PC-3 (cell line): ENCODE measurements around the gene SLC7A6. TPM values are rescaled to one million over a fixed set of nuclear protein-coding genes. Genes with fewer than 3 reads are reported as not detected.
A peak's percentile ranks its signal among the peaks of the same experiment; 100 is the strongest.

Source experiments
- ATAC-seq: fragments of 200-7000 bp; cut with Tn5 transposase; 2 replicates; pipeline ENCODE4 v1.9.1; 2020; ENCODE audit warnings: mild to moderate bottlenecking, moderate library complexity
- BruUV-seq: library from RNA; stranded (reverse); fragments of 400-500 nt; replicated peaks from 2 replicates; lab custom pipeline; 2021; lab: Mats Ljungman, UMichigan
- CTCF ChIA-PET: fragments of 300-600 bp; sonication (Branson Sonifier 250); formaldehyde crosslinking; loops from one replicate; lab custom pipeline; 2022; ENCODE audit warnings: antibody characterized with exemption; lab: Charles Lee
- POLR2A ChIA-PET: fragments of 300-600 bp; sonication (Branson Sonifier 250); formaldehyde crosslinking; loops from one replicate; lab custom pipeline; 2022; ENCODE audit warnings: antibody characterized with exemption; ENCODE audit not compliant: unreplicated experiment; lab: Charles Lee
- DNase-seq: peaks from one replicate; pipeline ENCODE4 v3.0.0-alpha.2; 2015
- H2AFZ ChIP-seq: fragments of 300-600 bp; sonication (generic); 2 replicates; pipeline ENCODE4 v1.6.0; 2016; ENCODE audit warnings: antibody characterized with exemption, low read length
- H3F3A ChIP-seq: fragments of 300-600 bp; sonication (generic); one replicate; pipeline ENCODE4 v1.6.0; 2017; ENCODE audit warnings: antibody characterized with exemption, low read length, control low read depth, mild to moderate bottlenecking; ENCODE audit not compliant: unreplicated experiment
- H3K27ac ChIP-seq: fragments of 300-600 bp; sonication (generic); 2 replicates; pipeline ENCODE4 v1.5.1; 2016; ENCODE audit warnings: mild to moderate bottlenecking, low read length
- H3K27me3 ChIP-seq: fragments of 300-600 bp; sonication (generic); 2 replicates; pipeline ENCODE4 v1.6.1; 2016; ENCODE audit warnings: low read length, mixed read lengths
- H3K36me3 ChIP-seq: fragments of 300-600 bp; sonication (generic); 2 replicates; pipeline ENCODE4 v1.6.1; 2016; ENCODE audit warnings: low read depth, mixed run types, low read length, mixed read lengths
- H3K4me1 ChIP-seq: fragments of 300-600 bp; sonication (generic); 2 replicates; pipeline ENCODE4 v1.5.1; 2016; ENCODE audit warnings: low read length; ENCODE audit not compliant: insufficient read depth
- H3K4me2 ChIP-seq: fragments of 300-600 bp; sonication (generic); 2 replicates; pipeline ENCODE4 v1.6.0; 2016; ENCODE audit warnings: low read length
- H3K4me3 ChIP-seq: fragments of 300-600 bp; sonication (generic); 2 replicates; pipeline ENCODE4 v1.5.1; 2016; ENCODE audit warnings: mild to moderate bottlenecking, low read length, mixed read lengths
- H3K79me2 ChIP-seq: fragments of 300-600 bp; sonication (generic); 2 replicates; pipeline ENCODE4 v1.6.1; 2017; ENCODE audit warnings: low read length, mixed read lengths
- H3K9ac ChIP-seq: fragments of 300-600 bp; sonication (generic); 2 replicates; pipeline ENCODE4 v1.6.0; 2016; ENCODE audit warnings: mild to moderate bottlenecking, low read length
- H3K9me2 ChIP-seq: fragments of 300-600 bp; sonication (generic); replicated peaks from 2 replicates; pipeline ENCODE4 v1.6.1; 2016; ENCODE audit warnings: mixed run types, low read length, mixed read lengths
- H3K9me3 ChIP-seq: fragments of 300-600 bp; sonication (generic); 2 replicates; pipeline ENCODE4 v1.6.1; 2016; ENCODE audit warnings: low read length, mixed read lengths
- H4K20me1 ChIP-seq: fragments of 300-600 bp; sonication (generic); 2 replicates; pipeline ENCODE4 v1.6.1; 2016; ENCODE audit warnings: low read length, mixed read lengths
- EZH2 ChIP-seq: fragments of 300-600 bp; sonication (generic); IDR thresholded peaks from one replicate; pipeline ENCODE4 v1.6.1; 2017; ENCODE audit warnings: antibody characterized with exemption, mild to moderate bottlenecking, low read length; ENCODE audit not compliant: unreplicated experiment
- EZH2phosphoT487 ChIP-seq: fragments of 300-600 bp; sonication (generic); IDR thresholded peaks from 2 replicates; pipeline ENCODE4 v1.6.1; 2018; ENCODE audit warnings: mild to moderate bottlenecking, antibody characterized with exemption, low read length, borderline replicate concordance
- intact Hi-C: fragments of 100-400 bp; cut with micrococcal nuclease; formaldehyde crosslinking; loops from 2 replicates; pipeline ENCODE4 v1.9.0; 2023
- total RNA-seq: library from RNA; depleted of rRNA; stranded (reverse); fragments of >200 nt; gene quantifications from 2 replicates; pipeline ENCODE4 v1.2.3, GENCODE V29; 2014
- TF ChIP-seq, protein P1 (sequence below): fragments of 300-600 bp; sonication (generic); conservative IDR thresholded peaks from 2 replicates; pipeline ENCODE4 v1.5.1; 2017; ENCODE audit warnings: antibody characterized with exemption, low read depth, mild to moderate bottlenecking, low read length

The SLC7A6 gene
- total RNA-seq, 1 experiment from 2014 or later, result 24.7 TPM

DNA sequence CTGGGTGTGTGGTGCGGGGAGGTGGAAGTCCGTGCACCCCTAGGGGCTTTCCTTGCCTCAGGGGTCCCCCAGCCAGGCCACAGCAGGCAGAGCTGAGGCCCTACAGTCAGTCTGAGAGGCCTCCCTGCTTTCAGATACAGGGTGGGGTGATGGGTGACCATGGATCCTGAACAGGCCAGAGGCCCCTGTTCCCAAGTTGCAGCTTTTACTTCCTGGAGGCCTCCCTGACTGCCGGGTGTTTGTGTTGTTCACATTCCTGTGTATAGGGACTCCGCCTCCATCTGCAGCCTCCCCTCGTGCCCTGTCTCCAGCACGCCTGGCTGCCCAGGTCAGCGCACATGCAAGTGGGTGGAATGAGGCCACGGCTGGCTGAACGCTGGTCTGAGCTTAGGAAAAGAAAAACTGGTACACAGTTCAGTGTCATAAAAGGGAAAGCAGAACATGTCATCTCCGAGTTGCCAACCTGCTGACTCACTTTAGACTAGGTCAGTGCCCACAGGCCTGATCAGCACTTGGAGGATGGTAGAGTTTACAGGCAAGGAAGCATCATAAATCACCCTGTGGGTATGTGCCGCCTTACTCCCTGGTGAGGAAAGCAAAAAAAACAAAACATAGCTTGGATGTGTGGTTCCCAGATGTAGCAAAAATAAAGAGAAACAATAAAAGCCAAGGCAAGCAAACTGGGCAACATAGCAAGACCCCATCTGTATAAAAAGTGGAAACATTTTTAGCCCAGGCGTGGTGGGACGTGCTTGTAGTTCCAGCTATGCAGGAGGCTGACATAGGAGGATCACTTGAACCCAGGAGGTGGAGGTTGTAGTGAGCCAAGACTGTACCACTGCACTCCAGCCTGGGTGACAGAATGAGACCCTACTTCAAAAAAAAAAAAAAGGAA, 6.2 kb upstream of the SLC7A6 start:
- ChIA-PET CTCF (interaction anchor here (0.5 to 0.9 kb wide), 2 partner anchors 61 to 131 kb away, joined by 3 to 4 read pairs; no protein-coding TSS in a partner anchor), POLR2A (no interaction called here)
- DNase-seq (peak; percentile 80), ATAC-seq (peak; percentile 93)
- Histone ChIP-seq H3K79me2 (no peaks in the 10 kb centered on the region), H3K4me1 (peaks cover 18% of the 10 kb centered on the region), H3K9me3 (no peaks in the 10 kb centered on the region), H4K20me1 (no peaks in the 10 kb centered on the region), H3K36me3 (no peaks in the 10 kb centered on the region; the same call in none of the 2 replicates), H3K4me3 (no peak overlapping the region), H2AFZ (no peak overlapping the region), H3K27ac (peak overlapping the region; percentile 83), H3F3A (peaks cover 4% of the 10 kb centered on the region), H3K9me2 (no peaks in the 10 kb centered on the region), H3K9ac (peak overlapping the region; percentile 40), H3K4me2 (peak overlapping the region; percentile 44), H3K27me3 (no peaks in the 10 kb centered on the region)
- no peak for TF ChIP-seq EZH2
- TF ChIP-seq EZH2phosphoT487, result no peak
- TF ChIP-seq, protein P1, sequence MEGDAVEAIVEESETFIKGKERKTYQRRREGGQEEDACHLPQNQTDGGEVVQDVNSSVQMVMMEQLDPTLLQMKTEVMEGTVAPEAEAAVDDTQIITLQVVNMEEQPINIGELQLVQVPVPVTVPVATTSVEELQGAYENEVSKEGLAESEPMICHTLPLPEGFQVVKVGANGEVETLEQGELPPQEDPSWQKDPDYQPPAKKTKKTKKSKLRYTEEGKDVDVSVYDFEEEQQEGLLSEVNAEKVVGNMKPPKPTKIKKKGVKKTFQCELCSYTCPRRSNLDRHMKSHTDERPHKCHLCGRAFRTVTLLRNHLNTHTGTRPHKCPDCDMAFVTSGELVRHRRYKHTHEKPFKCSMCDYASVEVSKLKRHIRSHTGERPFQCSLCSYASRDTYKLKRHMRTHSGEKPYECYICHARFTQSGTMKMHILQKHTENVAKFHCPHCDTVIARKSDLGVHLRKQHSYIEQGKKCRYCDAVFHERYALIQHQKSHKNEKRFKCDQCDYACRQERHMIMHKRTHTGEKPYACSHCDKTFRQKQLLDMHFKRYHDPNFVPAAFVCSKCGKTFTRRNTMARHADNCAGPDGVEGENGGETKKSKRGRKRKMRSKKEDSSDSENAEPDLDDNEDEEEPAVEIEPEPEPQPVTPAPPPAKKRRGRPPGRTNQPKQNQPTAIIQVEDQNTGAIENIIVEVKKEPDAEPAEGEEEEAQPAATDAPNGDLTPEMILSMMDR, result no peak
- intact Hi-C loops, result no loop called here
- BruUV-seq, result no TSS peak

GRCh38 chr16:68259007-68259825, 5.1 kb upstream of the SLC7A6 start:
- no peak overlapping the region for H3K4me2 ChIP-seq
- no TSS peak for BruUV-seq
- CTCF ChIA-PET, result no interaction called here

More at GRCh38 chr16:68259007-68259825, 5.1 kb upstream of the SLC7A6 start:
- H3K9ac ChIP-seq, result no peak overlapping the region
- TF ChIP-seq, protein P1, result no peak
- TF ChIP-seq EZH2phosphoT487, result no peak
- no peak for TF ChIP-seq EZH2
- peaks cover 25% of the 10 kb centered on the region for H3K4me1 ChIP-seq
- ATAC-seq (no peak), DNase-seq (no peak)
- H2AFZ ChIP-seq, result no peak overlapping the region
- H3K27ac ChIP-seq, result no peak overlapping the region
- H3K27me3 ChIP-seq, result no peaks in the 10 kb centered on the region
- no peaks in the 10 kb centered on the region for H4K20me1 ChIP-seq
- no peaks in the 10 kb centered on the region for H3K9me3 ChIP-seq
- H3K9me2 ChIP-seq, result no peaks in the 10 kb centered on the region
- intact Hi-C loops, result no loop called here
- H3F3A ChIP-seq, result peaks cover 4% of the 10 kb centered on the region
- no peaks in the 10 kb centered on the region for H3K79me2 ChIP-seq
- H3K4me3 ChIP-seq, result no peak overlapping the region
- POLR2A ChIA-PET, result no interaction called here
- H3K36me3 ChIP-seq, result no peaks in the 10 kb centered on the region; the same call in 1 of the 2 replicates
